ENCODE results near the gene TNK1.

DNA sequence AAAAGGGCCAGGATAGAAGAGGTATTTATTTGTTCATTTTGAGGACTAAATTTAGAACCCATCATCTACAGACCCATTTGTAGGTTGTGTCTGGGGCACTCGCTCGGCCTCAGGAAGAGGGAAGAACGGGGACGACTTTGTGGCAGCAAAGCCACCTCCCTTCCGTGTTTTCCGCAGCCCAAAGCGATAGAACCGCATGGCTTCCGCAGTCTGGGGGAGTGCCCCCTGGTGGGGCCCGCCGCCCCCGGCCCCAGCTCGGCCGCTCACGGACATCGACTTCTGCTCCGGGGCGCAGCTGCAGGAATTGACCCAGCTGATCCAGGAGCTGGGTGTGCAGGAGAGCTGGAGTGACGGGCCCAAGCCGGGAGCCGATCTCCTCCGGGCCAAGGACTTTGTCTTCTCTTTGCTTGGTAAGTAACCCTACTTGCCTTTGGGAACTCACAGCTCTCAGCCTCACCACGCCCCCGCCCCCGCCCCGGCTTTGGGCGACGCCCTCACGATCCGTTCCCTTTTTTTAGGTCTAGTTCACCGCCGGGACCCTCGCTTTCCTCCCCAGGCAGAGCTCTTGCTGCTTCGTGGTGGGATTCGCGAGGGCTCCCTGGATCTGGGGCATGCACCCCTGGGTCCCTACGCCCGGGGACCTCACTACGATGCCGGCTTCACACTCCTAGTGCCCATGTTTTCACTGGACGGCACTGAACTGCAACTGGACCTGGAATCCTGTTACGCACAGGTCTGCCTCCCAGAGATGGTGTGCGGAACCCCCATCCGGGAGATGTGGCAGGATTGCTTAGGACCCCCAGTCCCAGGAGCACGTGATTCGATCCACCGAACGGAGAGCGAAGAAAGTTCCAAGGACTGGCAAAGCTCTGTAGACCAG, 55.0 kb downstream of the TNK1 start:
- TF ChIP-seq GATA2 (IDR thresholded peaks at IDR 0.05; ENCODE audit: low read depth, low read length) (no peak), GATA3 (IDR thresholded peaks at IDR 0.05; ENCODE audit: low read depth, low read length) (no peak)

Data from SH-SY5Y (cell line).